ENCODE data around the gene NLRX1. TPM values are rescaled to one million over a fixed set of nuclear protein-coding genes. Genes with fewer than 3 reads are reported as not detected.

NLRX1 gene, protein sequence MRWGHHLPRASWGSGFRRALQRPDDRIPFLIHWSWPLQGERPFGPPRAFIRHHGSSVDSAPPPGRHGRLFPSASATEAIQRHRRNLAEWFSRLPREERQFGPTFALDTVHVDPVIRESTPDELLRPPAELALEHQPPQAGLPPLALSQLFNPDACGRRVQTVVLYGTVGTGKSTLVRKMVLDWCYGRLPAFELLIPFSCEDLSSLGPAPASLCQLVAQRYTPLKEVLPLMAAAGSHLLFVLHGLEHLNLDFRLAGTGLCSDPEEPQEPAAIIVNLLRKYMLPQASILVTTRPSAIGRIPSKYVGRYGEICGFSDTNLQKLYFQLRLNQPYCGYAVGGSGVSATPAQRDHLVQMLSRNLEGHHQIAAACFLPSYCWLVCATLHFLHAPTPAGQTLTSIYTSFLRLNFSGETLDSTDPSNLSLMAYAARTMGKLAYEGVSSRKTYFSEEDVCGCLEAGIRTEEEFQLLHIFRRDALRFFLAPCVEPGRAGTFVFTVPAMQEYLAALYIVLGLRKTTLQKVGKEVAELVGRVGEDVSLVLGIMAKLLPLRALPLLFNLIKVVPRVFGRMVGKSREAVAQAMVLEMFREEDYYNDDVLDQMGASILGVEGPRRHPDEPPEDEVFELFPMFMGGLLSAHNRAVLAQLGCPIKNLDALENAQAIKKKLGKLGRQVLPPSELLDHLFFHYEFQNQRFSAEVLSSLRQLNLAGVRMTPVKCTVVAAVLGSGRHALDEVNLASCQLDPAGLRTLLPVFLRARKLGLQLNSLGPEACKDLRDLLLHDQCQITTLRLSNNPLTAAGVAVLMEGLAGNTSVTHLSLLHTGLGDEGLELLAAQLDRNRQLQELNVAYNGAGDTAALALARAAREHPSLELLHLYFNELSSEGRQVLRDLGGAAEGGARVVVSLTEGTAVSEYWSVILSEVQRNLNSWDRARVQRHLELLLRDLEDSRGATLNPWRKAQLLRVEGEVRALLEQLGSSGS
- 8.8 to 13.9 TPM (median 11.5 TPM) in 5 replicates for total RNA-seq (2022; extraction: Qiagen RNA extraction)

DNA sequence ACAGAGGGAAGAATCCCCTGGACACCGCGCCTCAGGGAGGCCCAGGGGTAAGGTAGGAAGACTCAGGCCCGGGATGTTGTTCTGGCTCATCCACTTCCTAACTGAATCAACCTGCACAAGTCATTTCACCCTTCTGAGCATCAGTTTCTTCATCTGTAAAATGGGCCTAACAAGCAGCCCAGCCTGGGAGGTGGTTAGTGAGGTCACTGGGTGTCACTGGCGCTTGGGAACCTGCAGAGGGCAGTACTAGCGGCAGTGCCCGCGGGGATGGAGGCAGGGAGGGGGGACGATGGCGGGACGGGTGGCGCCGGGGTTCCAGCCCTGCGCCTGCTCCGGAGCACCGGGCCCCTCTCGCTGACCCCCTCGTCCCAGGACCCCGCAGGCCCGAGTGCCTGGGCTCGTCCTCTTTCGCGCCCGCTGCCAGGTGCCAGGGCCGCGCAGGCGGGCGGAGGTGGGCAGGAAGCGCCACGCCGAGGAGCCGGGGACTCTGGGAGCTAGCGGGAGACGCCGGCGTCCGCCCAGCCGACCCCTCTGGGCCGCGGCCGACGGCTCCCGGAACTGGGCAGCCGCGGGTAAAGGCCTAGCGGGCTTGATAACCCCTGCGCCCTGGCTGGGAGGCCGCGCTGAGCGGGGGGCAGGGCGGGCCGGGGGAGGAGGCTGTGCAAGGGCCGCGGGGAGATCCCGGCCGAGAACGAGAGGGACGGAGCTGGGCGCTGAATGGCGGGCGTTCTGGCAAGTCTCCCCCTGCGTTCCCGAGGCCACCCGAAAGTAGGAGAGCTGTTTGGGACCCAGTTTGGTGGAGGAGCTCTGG, at the start of gene NLRX1:
Gene NLRX1, plus strand, starts transcription at position 255 of the 811 bp plus-strand sequence. CDS start 2,679 bp downstream, outside the sequence.

DNA sequence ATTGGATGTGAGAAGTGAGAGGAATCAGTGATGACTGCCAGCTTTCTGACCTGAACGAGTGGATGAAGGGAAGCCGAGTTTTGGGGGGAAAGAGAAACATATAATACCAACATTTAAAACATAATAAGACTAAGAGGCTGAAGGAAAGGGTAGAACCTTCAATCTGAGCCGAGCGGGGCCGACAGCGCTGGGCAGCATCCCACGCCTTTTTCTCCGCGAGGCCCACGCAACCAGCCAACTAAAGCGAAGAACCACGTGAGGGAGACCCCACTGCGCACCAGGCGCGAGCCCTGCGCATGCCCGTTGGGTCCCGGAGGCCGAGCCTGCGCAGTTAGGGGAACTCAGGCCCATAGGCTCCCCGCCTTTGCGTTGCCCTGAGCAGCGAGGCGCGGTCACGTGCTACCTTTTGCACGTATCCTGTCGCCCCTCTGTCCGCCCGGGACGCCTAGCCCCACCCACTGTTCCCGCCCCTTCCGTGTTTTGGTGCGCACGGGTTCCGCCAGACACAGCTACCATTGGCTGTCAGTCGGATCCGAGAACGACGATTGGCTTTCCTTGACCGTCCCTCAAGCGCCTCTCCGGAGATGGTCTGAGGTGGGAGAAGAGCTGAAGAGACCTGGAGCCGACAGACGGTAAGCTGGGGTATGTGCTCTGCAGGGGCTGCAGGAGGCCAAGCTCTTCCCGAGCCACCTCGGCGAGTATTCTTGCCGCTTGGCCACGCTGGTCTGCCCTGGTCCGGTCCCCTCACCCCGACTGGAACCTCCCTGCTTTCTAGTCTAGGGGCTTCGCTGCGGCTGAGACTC, 47.3 kb upstream of the NLRX1 start, which contains the start of gene HINFP:
Gene HINFP, plus strand, starts transcription at position 573 of the 803 bp plus-strand sequence. CDS start 5,365 bp downstream, outside the sequence.

GRCh38 chr11:119149018-119149785, 19.3 kb upstream of the NLRX1 start, which contains the start of gene ABCG4:
TSS of gene ABCG4 (plus strand) at chr11:119149052. CDS start at chr11:119149966, 914 bp downstream.

GRCh38 chr11:119205574-119206510, 37.3 kb downstream of the NLRX1 start, which contains the start of gene CBL:
TSS of gene CBL (plus strand) at chr11:119206339. CDS start at chr11:119206418, 79 bp downstream.

Other genes starting within 250 kb of the NLRX1 start
- 81.3 to 173 TPM (median 148 TPM) in 5 replicates for gene BCL9L, start 242.8 kb upstream of the NLRX1 start, total RNA-seq (2022; extraction: Qiagen RNA extraction)
- gene UPK2, start 212.4 kb upstream of the NLRX1 start, total RNA-seq (2022; extraction: Qiagen RNA extraction) = 0.35 to 1.1 TPM (median 0.91 TPM) in 5 replicates
- not detected in 5 replicates for gene FOXR1, start 197.0 kb upstream of the NLRX1 start, total RNA-seq (2022; extraction: Qiagen RNA extraction)
- gene CENATAC, start 170.6 kb upstream of the NLRX1 start, total RNA-seq (2022; extraction: Qiagen RNA extraction) = 11.1 to 18.7 TPM (median 12.0 TPM) in 5 replicates
- gene RPS25, start 150.4 kb upstream of the NLRX1 start, total RNA-seq (2022; extraction: Qiagen RNA extraction) = 753 to 1,094 TPM (median 792 TPM) in 5 replicates
- gene TRAPPC4, start 150.0 kb upstream of the NLRX1 start, total RNA-seq (2022; extraction: Qiagen RNA extraction) = 59.1 to 74.1 TPM (median 64.7 TPM) in 5 replicates
- gene SLC37A4, start 137.8 kb upstream of the NLRX1 start, total RNA-seq (2022; extraction: Qiagen RNA extraction) = 9.6 to 12.1 TPM (median 10.8 TPM) in 5 replicates
- 40.0 to 49.6 TPM (median 48.0 TPM) in 5 replicates for gene HYOU1, start 111.5 kb upstream of the NLRX1 start, total RNA-seq (2022; extraction: Qiagen RNA extraction)
- 10.0 to 16.0 TPM (median 12.4 TPM) in 5 replicates for gene VPS11, start 100.9 kb upstream of the NLRX1 start, total RNA-seq (2022; extraction: Qiagen RNA extraction)
- gene HMBS, start 83.8 kb upstream of the NLRX1 start, total RNA-seq (2022; extraction: Qiagen RNA extraction) = 46.5 to 54.4 TPM (median 50.2 TPM) in 5 replicates
- gene DPAGT1, start 66.9 kb upstream of the NLRX1 start, total RNA-seq (2022; extraction: Qiagen RNA extraction) = 34.2 to 44.0 TPM (median 39.7 TPM) in 5 replicates
- gene C2CD2L, start 61.4 kb upstream of the NLRX1 start, total RNA-seq (2022; extraction: Qiagen RNA extraction) = 5.4 to 7.9 TPM (median 5.9 TPM) in 5 replicates
- gene HINFP, start 47.1 kb upstream of the NLRX1 start, total RNA-seq (2022; extraction: Qiagen RNA extraction) = 10.7 to 12.8 TPM (median 12.0 TPM) in 5 replicates
- 0.21 to 0.42 TPM (median 0.32 TPM) in 5 replicates for gene ABCG4, start 19.7 kb upstream of the NLRX1 start, total RNA-seq (2022; extraction: Qiagen RNA extraction)
- 0.13 to 0.44 TPM (median 0.23 TPM) in 5 replicates for gene NHERF4, start 16.8 kb downstream of the NLRX1 start, total RNA-seq (2022; extraction: Qiagen RNA extraction)
- 6.0 to 9.8 TPM (median 8.4 TPM) in 5 replicates for gene CBL, start 37.6 kb downstream of the NLRX1 start, total RNA-seq (2022; extraction: Qiagen RNA extraction)
- 9.8 to 13.2 TPM (median 11.5 TPM) in 5 replicates for gene MCAM, start 148.4 kb downstream of the NLRX1 start, total RNA-seq (2022; extraction: Qiagen RNA extraction)
- 29.4 to 41.1 TPM (median 37.7 TPM) in 5 replicates for gene RNF26, start 165.8 kb downstream of the NLRX1 start, total RNA-seq (2022; extraction: Qiagen RNA extraction)
- gene C1QTNF5, start 172.2 kb downstream of the NLRX1 start, total RNA-seq (2022; extraction: Qiagen RNA extraction) = not detected in 5 replicates
- not detected in 5 replicates for gene MFRP, start 178.0 kb downstream of the NLRX1 start, total RNA-seq (2022; extraction: Qiagen RNA extraction)
- 0.33 to 0.53 TPM (median 0.42 TPM) in 5 replicates for gene USP2, start 213.0 kb downstream of the NLRX1 start, total RNA-seq (2022; extraction: Qiagen RNA extraction)